ENCODE results near the gene F7. TPM values are rescaled to one million over a fixed set of nuclear protein-coding genes. Genes with fewer than 3 reads are reported as not detected.

F7 gene
- total and polyA plus RNA-seq, 5 experiments from 2014 or later: 0.14 to 0.36 (median 0.16) TPM; not detected in 2

DNA sequence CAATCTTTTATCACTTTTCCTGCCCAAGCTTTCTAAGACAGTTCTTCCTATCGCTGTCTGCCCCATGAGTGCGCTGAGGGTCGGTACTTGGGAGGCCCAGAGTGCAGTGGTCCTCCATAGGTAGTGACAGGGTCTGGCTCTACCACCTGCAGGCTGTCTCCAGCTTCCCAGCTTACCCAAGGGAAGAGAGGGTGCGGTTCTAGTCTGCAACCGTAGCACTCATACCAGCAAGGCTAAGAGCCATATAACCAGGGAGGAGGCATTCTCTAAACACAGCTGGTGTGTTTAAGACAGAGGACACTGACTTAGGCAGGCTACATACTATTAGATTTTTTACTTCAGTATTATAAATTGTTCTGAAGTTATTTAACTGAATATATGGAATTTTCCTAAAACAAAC, 61.1 kb downstream of the F7 start:
- no peak for ATAC-seq

DNA sequence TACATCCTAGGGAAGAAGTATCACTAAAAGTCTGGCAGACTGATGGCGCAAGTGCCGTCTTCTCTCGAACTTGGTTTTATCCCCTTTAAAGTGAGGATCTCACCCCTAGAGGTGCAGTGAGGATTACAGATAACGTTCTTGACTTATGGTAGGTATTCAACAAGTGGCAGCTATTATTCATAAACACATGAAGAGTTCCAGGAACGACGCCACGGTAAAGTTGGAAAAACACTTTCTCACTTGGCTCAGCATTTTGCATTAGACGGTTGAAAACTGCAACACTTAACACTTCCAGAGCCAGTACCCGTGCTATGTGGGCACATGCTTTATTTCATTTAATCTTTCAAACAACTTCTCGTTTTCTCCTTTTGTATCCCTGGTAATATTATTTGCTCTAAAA, 61.6 kb downstream of the F7 start:
- ATAC-seq: no peak
- POLR2A ChIA-PET: interaction anchor here (0.6 kb wide), 1 partner anchor 13 kb away, joined by 3 read pairs; no protein-coding TSS in a partner anchor
- no peak overlapping the region for H3K27ac Mint-ChIP-seq
- peaks cover 0 to 9% (median 0%) of the 10 kb centered on the region in 9 donors for H3K9me3 Mint-ChIP-seq
- H3K4me3 Mint-ChIP-seq: no peak overlapping the region
- H3K4me1 Mint-ChIP-seq: peaks cover 7 to 31% (median 19%) of the 10 kb centered on the region in 4 donors
- DNase-seq: no peak
- no peaks in the 10 kb centered on the region for H3K27me3 Mint-ChIP-seq
- peaks cover 9 to 36% (median 18%) of the 10 kb centered on the region in 3 donors for H3K36me3 Mint-ChIP-seq

More for the DNA sequence above, 61.1 kb downstream of the F7 start:
- Mint-ChIP-seq H3K27ac (peak overlapping the region in 2 of 10 donors; percentile 70 to 81), H3K4me1 (peaks cover 7 to 31% (median 19%) of the 10 kb centered on the region in 4 donors), H3K4me3 (no peak overlapping the region), H3K27me3 (no peaks in the 10 kb centered on the region), H3K36me3 (peaks cover 9 to 32% (median 18%) of the 10 kb centered on the region in 3 donors), H3K9me3 (peaks cover 0 to 9% (median 0%) of the 10 kb centered on the region in 9 donors)
- DNase-seq: no peak
- POLR2A ChIA-PET: interaction anchor here (0.6 kb wide), 1 partner anchor 13 kb away, joined by 3 read pairs; no protein-coding TSS in a partner anchor

GRCh38 chr13:113167575-113167974, 62.0 kb downstream of the F7 start:
- POLR2A ChIA-PET: no interaction called here
- ATAC-seq: no peak
- Mint-ChIP-seq H3K36me3 (peaks cover 9 to 39% (median 18%) of the 10 kb centered on the region in 3 donors), H3K4me1 (peaks cover 7 to 31% (median 19%) of the 10 kb centered on the region in 4 donors), H3K9me3 (peaks cover 0 to 9% (median 0%) of the 10 kb centered on the region in 9 donors), H3K4me3 (no peak overlapping the region), H3K27ac (peak overlapping the region in 1 of 10 donors; percentile 51), H3K27me3 (no peaks in the 10 kb centered on the region)
- DNase-seq: no peak

- POLR2A ChIA-PET: no interaction called here
- peaks cover 0 to 9% (median 0%) of the 10 kb centered on the region in 9 donors for H3K9me3 Mint-ChIP-seq
- no peak overlapping the region for H3K4me3 Mint-ChIP-seq
- H3K36me3 Mint-ChIP-seq: peaks cover 9 to 43% (median 20%) of the 10 kb centered on the region in 3 donors
- H3K27me3 Mint-ChIP-seq: no peaks in the 10 kb centered on the region
- peak overlapping the region in 3 of 10 donors; percentile 43 to 75 (median 53) for H3K27ac Mint-ChIP-seq
- DNase-seq (no peak), ATAC-seq (no peak)
- peaks cover 7 to 26% (median 16%) of the 10 kb centered on the region in 4 donors for H3K4me1 Mint-ChIP-seq
Measured at GRCh38 chr13:113168211-113168610, 62.6 kb downstream of the F7 start.

DNA sequence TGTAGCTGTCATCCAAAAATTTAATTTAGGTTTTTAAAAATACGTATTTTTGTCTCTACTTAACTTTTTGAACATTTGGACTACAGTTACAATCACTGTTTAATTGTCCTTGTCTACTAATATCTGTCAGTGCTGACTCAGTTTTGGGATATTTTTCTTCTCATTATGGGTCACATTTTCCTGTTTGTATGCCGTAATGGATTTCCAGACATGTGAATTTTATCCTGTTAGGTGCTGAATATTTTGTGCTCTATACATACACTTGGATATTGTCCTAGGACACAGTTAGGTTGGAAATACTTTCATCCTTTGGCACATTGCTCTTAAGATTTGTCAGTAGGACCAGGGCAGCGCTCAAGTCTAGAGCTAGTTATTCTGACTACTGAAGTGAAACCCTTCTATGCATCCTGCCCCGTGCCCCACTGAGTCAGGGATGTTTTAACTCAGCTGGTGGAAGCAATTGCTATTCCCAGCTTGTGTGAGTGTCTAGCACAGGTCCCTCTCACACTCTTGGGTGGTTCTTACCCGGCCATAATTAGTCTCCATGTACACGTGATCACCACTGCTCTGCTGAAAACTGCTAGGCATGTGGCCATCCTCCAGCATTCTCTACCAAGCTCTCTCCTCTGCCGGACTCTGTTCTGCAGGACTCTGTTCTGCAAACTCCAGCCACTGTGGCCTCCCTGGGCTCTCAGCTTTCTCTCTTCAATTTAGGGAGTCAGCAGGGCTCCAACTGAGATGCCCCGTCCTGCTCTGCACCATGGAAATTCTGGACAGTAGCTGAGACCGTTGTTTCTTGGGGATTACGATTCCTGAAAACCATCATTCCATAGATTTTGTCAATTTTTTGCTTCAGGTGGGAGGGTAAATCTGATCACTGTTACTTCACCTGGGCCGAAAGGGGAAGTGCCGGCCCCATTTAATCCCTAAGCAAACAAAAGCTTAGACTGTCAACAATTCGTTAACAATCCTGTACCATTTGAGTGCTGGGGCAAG, 64.0 kb downstream of the F7 start:
- no peaks in the 10 kb centered on the region for H3K27me3 Mint-ChIP-seq
- ATAC-seq (no peak), DNase-seq (no peak)
- H3K36me3 Mint-ChIP-seq: peaks cover 9 to 48% (median 20%) of the 10 kb centered on the region in 3 donors
- POLR2A ChIA-PET: interaction anchor here (1.3 kb wide), 1 partner anchor 10 kb away, joined by 4 read pairs; no protein-coding TSS in a partner anchor
- H3K4me3 Mint-ChIP-seq: no peak overlapping the region
- peaks cover 3 to 21% (median 10%) of the 10 kb centered on the region in 4 donors for H3K4me1 Mint-ChIP-seq
- peaks cover 0 to 9% (median 0%) of the 10 kb centered on the region in 9 donors for H3K9me3 Mint-ChIP-seq
- peak overlapping the region in 2 of 10 donors; percentile 26 to 37 for H3K27ac Mint-ChIP-seq

Other genes with a start within 250 kb of the F7 start
- gene MCF2L, start 136.6 kb upstream of the F7 start, total RNA-seq: 10 to 100 TPM; 26.2 to 30.3 TPM
- 1 to 10 TPM in 2 of 3 donors, under 1 TPM in 1; 0.81 to 4.4 (median 2.4) TPM for gene MCF2L, start 136.6 kb upstream of the F7 start, polyA plus RNA-seq
- not detected for gene F10, start 17.0 kb downstream of the F7 start, total RNA-seq
- not detected for gene F10, start 17.0 kb downstream of the F7 start, polyA plus RNA-seq
- not detected for gene PROZ, start 52.9 kb downstream of the F7 start, total RNA-seq
- gene PROZ, start 52.9 kb downstream of the F7 start, polyA plus RNA-seq: not detected
- 10 to 100 TPM; 73.8 to 73.9 TPM for gene PCID2, start 102.9 kb downstream of the F7 start, total RNA-seq
- gene PCID2, start 102.9 kb downstream of the F7 start, polyA plus RNA-seq: 10 to 100 TPM; 64.6 to 68.6 (median 66.9) TPM
- gene CUL4A, start 103.8 kb downstream of the F7 start, total RNA-seq: 10 to 100 TPM; 83.2 to 90.8 TPM
- gene CUL4A, start 103.8 kb downstream of the F7 start, polyA plus RNA-seq: 10 to 100 TPM; 36.1 to 49.2 (median 36.7) TPM
- 100 to 1,000 TPM; 101 to 109 TPM for gene LAMP1, start 191.4 kb downstream of the F7 start, total RNA-seq
- gene LAMP1, start 191.4 kb downstream of the F7 start, polyA plus RNA-seq: 10 to 100 TPM; 22.7 to 28.1 (median 23.0) TPM

Measured in naive thymus-derived CD8-positive, alpha-beta T cell (primary cell).